ENCODE results near the gene TTC7B.
"Not testable (repeated sequence)": the region's sequence is repeated elsewhere in the genome, so short reads cannot be mapped to it uniquely, and the experiment has no call there.

TTC7B gene

GRCh38 chr14:90544971-90545370, 271.3 kb downstream of the TTC7B start:
- DNase-seq (ENCODE audit: low read depth): no peak

- DNase-seq (ENCODE audit: low read depth): no peak
Measured at GRCh38 chr14:90544566-90544965, 271.7 kb downstream of the TTC7B start.

- DNase-seq (ENCODE audit: low read depth): no peak
Measured at GRCh38 chr14:90543876-90544275, 272.4 kb downstream of the TTC7B start.

DNA sequence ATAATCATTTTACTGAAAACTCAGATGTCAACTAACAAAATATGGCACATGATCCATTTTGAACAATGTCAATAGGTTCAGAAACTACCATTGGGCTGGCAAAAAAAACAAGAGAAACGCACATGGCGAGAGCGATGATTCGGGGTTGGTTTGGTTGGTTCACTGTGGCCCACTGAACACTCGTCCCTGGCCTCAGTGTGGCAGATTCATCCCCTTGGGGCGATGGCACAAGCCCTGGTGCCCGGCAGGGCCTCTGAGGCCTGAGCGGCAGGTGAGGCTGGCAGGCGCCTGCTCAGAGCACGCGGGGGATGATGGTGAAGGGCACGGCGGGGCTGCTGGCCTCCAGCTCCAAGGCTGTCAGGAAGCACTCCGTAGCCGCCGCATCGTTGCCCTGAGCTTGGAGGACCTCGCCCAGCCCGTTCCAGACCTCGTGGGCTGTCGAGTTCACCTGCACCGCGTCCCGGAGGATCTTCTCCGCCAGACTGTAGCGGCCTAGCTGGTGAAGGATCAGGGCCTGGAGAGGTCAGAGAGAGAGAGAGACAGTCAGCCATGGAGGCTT, 275.1 kb downstream of the TTC7B start:
- no peak for DNase-seq (ENCODE audit: low read depth)

- DNase-seq (ENCODE audit: low read depth): no peak
Measured at GRCh38 chr14:90540437-90540836, 275.8 kb downstream of the TTC7B start.

DNA sequence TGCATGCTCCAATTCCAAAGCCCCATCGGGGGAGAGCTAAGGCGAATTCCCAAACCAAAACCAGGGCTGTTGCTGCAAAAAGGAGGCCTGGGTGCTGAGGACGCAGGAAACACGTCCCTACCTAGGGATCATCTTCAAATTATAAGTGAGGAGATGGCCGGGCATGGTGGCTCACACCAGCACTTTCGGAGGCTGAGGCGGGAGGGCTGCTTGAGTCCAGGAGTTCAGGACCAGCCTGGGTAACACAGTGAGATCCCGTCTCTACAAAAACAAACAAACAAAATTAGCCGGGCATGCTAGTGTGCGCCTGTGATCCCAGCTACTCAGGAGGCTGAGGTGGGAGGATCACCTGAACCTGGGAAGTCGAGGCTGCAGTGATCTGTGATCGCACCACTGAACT, 276.2 kb downstream of the TTC7B start:
- no peak for DNase-seq (ENCODE audit: low read depth)

DNA sequence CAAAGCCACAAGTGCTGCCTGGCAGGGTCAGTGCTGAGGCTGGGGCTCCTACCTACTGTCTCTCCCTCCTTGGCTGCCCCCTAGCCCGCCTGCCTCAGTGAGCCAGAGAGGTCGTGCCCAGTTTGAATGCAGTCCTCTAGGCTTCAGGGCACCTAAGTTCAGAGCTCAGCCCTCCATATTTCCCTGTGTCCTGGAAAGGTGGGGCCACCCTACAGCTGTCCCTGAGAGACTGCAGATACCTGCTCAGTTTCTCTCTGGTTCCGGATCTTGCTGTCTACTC, 276.8 kb downstream of the TTC7B start:
- DNase-seq (ENCODE audit: low read depth): no peak

DNA sequence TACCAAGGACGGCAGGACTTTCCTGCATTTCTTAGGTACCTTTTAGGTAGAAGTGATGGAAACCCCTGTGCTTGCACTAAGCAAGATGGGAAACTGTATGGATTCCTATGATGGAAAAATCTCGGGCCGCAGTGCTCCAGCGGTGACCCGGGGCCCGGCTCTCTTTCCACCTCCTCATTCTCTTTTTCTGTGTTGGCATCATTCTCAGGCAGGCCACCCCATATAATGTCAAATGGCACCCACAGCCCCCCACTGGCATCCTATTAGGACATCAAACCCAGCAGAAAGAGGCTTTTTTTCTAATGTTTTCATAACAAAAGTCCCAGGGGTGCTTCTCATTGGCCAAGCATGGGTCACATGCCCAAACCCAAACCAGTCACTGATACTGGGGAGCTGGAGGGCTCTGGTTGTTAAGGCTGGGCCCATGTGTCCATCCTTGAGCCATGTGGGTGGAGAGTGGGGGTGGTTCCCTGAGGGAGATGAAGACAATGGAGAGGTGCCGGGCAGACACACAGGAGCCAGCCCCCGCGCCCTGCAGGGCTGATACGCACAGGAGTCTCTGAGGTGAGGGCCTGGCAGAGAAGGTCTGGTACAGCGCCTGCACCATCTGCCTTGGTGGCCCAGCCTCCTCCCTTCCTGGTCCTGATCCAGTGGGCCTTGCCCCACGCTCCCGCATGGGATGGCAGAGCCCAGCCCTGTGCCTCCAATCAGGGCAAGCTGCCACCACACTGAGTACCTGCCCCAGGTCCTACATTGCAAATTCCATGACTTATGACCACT, 277.3 kb downstream of the TTC7B start:
- DNase-seq (ENCODE audit: low read depth): no peak

DNA sequence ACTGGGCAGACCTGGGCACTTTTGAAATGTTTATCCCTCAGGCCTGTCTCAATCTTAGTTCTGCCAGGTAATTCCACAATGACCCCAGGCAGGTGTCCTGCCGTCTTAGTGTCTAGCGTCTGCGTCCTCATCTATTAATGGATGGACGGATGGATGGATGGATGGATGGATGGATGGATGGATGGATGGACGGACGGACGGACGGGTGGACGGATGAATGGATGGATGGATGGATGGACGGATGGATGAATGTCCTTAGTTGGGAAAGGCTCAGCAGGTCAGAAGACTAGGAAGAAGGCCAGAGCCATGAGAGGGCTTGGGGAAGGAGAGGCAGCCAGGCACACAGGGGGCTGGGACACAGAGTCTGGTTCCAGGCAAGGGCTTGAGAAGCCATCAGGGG, 278.1 kb downstream of the TTC7B start:
- no peak for DNase-seq (ENCODE audit: low read depth)

DNA sequence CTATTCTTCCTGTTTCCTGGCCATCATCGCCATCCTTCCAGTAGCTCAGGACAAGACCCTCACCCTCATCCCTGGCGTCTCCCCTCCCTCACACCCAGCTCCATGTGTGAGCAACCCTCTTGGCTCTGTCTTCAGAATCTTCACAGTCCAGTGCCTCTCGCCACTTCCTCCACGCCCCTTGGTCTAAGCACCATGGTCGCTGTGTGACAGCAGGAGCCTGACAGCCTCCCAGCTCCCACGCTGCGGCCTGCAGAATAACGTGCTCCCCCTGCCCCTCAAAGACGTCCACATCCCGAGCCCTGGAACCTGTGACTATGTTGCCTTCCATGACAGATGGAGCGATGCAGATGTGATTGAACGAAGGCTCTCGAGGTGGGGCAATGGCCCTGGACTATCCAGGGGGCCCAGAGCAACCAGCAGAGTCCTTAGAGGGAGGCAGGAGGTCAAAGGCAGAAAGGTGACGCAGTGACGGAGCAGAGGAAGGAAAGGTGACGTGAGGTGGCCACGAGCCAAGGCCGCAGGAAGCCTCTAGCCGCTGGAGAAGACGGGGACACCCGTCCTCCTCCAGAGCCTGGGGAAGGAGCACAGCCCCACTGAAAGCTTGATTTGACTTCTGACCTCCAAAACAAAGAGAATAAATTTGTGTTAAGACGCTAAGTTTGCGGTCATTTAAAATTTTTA, 279.6 kb downstream of the TTC7B start:
- DNase-seq (ENCODE audit: low read depth): no peak

- no peak for DNase-seq (ENCODE audit: low read depth)
Measured at GRCh38 chr14:90536092-90536491, 280.1 kb downstream of the TTC7B start.

- no peak for DNase-seq (ENCODE audit: low read depth)
Measured at GRCh38 chr14:90535556-90536090, 280.6 kb downstream of the TTC7B start.

- DNase-seq (ENCODE audit: low read depth): no peak
Measured at GRCh38 chr14:90534838-90535555, 281.2 kb downstream of the TTC7B start.

DNA sequence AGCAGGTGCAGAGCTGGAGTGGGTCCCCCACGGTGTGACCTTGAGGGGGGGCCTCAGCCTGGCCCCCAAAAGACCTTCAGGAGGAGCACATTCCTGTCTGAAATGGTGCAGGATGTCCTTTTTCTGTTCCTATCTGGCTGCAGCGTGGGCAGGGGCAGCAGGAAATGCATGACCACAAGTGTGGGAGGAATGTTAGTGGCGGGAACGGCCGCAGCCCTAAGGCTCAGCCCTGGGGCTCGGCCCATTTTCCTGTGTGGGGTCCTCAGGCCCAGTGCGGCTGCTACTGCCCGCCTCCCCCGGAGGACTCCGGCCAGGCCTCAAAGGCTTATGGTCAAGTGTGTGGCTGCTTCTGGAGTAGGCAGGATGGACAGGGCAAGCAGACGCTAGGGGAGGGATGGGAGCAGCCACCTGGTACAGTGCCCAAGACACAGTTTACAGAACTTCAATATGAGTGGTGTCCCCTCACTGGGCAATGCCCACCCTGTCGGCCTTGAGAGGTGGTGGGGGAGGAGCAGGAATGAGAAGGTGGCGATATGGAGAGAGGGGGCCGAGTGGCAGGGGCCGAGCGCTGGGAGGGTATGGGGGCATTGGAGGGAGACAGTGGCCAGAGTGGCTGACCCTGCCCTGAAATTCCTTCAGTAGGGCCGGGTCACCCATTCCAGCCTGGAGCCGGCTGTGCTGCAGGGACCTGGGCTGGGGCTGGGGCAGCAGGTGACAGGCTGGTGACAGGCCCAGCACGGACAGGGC, 282.0 kb downstream of the TTC7B start:
- no peak for DNase-seq (ENCODE audit: low read depth)

- no peak for DNase-seq (ENCODE audit: low read depth)
Measured at GRCh38 chr14:90533591-90534021, 282.6 kb downstream of the TTC7B start.

DNA sequence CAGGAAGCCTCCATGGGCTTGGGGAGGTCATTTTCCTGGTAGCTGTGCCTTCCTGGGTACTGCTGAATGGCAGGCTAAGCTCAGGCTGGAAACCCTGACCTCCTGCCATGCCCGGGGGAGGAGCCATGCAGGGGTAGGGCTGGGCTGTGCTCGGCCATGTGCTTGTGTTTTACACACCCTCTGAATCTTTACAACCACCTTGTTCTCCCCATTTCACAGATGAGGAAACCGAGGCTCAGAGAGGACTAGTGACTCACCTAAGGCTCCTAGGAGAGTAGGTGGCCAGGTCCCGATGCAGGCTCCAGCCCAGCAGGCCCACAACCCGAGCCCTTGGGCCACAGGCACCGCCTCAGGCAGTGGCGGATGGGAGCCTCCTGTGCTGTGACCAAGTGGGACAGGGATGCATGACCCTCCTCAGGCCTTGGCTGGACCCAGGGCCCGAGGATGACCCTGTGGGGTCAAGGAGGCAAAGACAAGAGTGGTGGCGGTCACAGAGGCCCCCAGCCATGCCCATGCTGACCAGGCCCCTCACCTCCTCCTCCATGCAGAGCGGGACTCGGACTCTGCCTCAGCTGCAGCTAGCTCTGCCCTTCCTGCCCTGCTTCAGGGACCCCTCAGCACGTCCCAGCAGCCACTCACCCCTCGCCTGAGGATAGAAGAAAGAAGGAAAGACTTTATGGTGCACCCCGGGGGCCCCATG, 283.3 kb downstream of the TTC7B start:
- DNase-seq (ENCODE audit: low read depth): no peak

DNA sequence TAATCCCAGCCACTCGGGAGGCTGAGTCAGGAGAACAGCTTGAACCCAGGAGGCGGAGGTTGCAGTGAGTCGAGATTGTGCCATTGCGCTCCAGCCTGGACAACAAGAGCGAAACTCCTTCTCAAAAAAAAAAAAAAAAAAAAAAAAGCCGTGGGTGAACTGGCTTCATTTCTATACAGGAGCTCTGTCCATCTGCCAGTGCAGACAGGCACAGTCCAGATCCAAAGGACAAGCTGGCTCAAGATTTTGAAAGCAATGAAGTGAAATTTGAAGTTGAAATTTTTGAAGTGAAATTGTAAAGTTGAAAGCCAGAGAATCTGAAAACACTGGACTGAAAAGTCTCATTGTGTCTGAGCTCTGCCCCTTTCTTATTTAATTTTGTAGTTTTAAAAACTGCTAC, 284.7 kb downstream of the TTC7B start:
- no peak for DNase-seq (ENCODE audit: low read depth)

DNA sequence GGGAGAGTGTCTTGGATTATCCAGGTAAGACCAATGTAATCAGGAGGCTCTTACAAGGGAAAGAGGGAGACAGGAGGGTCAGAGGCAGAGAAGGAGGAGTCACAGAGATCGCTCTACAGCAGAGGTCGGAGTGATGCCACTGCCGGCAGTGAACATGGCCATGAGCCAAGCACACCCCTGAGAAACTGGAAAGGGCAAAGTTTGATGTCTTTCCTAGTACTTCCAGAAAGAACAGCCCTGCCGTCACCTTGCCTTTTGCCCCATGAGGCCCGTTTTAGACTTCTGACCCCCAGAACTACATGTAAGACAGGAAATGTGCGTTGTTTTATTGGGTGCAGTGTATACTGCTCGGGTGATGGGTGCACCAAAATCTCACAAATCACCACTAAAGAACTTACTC, 285.7 kb downstream of the TTC7B start:
- no peak for DNase-seq (ENCODE audit: low read depth)

DNA sequence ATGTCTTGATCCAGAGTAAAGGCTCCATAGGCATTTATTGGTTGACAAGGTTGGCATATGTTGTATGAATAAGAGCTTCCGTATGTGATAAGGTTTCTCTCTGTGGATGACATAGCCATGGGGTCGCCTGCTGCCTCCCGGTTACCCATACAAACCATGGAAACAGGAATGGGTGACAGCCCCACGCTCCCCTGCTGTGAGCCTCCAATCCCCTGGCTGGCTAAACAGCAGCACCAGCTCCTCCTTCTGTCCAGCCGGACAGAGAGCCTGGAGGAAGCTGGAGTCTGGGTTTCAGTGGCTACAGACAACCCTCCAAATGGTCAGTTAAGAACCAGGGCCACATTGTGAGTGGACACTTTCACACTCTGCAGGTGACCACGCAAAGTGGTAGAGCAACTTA, 288.3 kb downstream of the TTC7B start:
- DNase-seq (ENCODE audit: low read depth): no peak

GRCh38 chr14:90526536-90526935, 289.7 kb downstream of the TTC7B start:
- not testable (repeated sequence) for DNase-seq (ENCODE audit: low read depth)

GRCh38 chr14:90525353-90526028, 290.7 kb downstream of the TTC7B start:
- DNase-seq (ENCODE audit: low read depth): not testable (repeated sequence)

All from HS-5 (cell line).